Calu3 (cell line): ENCODE results near the gene ULK3. TPM values are rescaled to one million over a fixed set of nuclear protein-coding genes. Genes with fewer than 3 reads are reported as not detected.

Experiments
- BruUV-seq: library from RNA; stranded (reverse); fragments of 400-500 nt; replicated peaks from 2 replicates; lab custom pipeline; 2021; lab: Mats Ljungman, UMichigan
- CTCF ChIA-PET: fragments of 300-600 bp; sonication (Branson Sonifier 250); formaldehyde crosslinking; loops from one replicate; lab custom pipeline; 2022; ENCODE audit warnings: antibody characterized with exemption; lab: Charles Lee
- DNase-seq: peaks from one replicate; pipeline ENCODE4 v3.0.0; 2022
- H3K27ac Mint-ChIP-seq: one replicate; pipeline ENCODE4 v1.8.0; 2022; ENCODE audit warnings: mixed read lengths; ENCODE audit not compliant: unreplicated experiment
- H3K27me3 Mint-ChIP-seq: one replicate; pipeline ENCODE4 v1.8.0; 2022; ENCODE audit warnings: mixed read lengths; ENCODE audit not compliant: unreplicated experiment
- H3K36me3 Mint-ChIP-seq: one replicate; pipeline ENCODE4 v1.8.0; 2022; ENCODE audit warnings: mild to moderate bottlenecking, moderate library complexity, mixed read lengths; ENCODE audit not compliant: insufficient read depth, unreplicated experiment
- H3K4me1 Mint-ChIP-seq: one replicate; pipeline ENCODE4 v1.8.0; 2022; ENCODE audit warnings: mild to moderate bottlenecking, low read depth, mixed read lengths; ENCODE audit not compliant: unreplicated experiment
- H3K4me3 Mint-ChIP-seq: one replicate; pipeline ENCODE4 v1.8.0; 2022; ENCODE audit warnings: mild to moderate bottlenecking, low read depth, moderate library complexity, mixed read lengths; ENCODE audit not compliant: unreplicated experiment
- H3K9me3 Mint-ChIP-seq: one replicate; pipeline ENCODE4 v1.8.0; 2022; ENCODE audit warnings: low read depth, mixed read lengths; ENCODE audit not compliant: unreplicated experiment
- CTCF ChIP-seq: fragments of 200-600 bp; IDR thresholded peaks from one replicate; pipeline ENCODE4 v1.8.0; 2022; ENCODE audit warnings: antibody characterized with exemption; ENCODE audit not compliant: unreplicated experiment
- intact Hi-C: fragments of 100-400 bp; cut with micrococcal nuclease; formaldehyde crosslinking; loops from one replicate; pipeline ENCODE4 v1.10.0; 2022; ENCODE audit not compliant: unreplicated experiment
- total RNA-seq: library from RNA; stranded (reverse); gene quantifications from 2 replicates; pipeline ENCODE4 v1.2.3, GENCODE V29; 2022

ULK3 gene
- total RNA-seq, 1 experiment from 2014 or later, result 33.8 TPM

- H3K9me3 Mint-ChIP-seq, result no peaks in the 10 kb centered on the region
- peak; percentile 35 for DNase-seq
- H3K36me3 Mint-ChIP-seq, result peaks cover 38% of the 10 kb centered on the region
- BruUV-seq, result TSS peak; percentile 84
- H3K4me1 Mint-ChIP-seq, result peaks cover 28% of the 10 kb centered on the region
- CTCF ChIA-PET, result interaction anchor here (0.5 to 1.3 kb wide), 6 partner anchors 10 to 91 kb away, joined by 3 to 6 read pairs (median 4); no protein-coding TSS in a partner anchor
- H3K27ac Mint-ChIP-seq, result peak overlapping the region; percentile 89
- H3K27me3 Mint-ChIP-seq, result peaks cover 17% of the 10 kb centered on the region
- peak overlapping the region; percentile 92 for H3K4me3 Mint-ChIP-seq
- no peak for TF ChIP-seq CTCF
- intact Hi-C loops, result no loop called here
Observed at GRCh38 chr15:74873756-74874424, 30.9 kb upstream of the ULK3 start.

GRCh38 chr15:74873036-74873755, 30.2 kb upstream of the ULK3 start, which contains the start of gene SCAMP2:
SCAMP2 (minus strand) TSS chr15:74873365; CDS start chr15:74873255, 110 bp downstream.
- Mint-ChIP-seq H3K4me1 (peaks cover 33% of the 10 kb centered on the region), H3K27ac (peak within 1 kb of the TSS; percentile 89), H3K4me3 (peak within 1 kb of the TSS; percentile 92), H3K36me3 (peaks cover 38% of the 10 kb centered on the region), H3K9me3 (no peaks in the 10 kb centered on the region), H3K27me3 (peaks cover 17% of the 10 kb centered on the region)
- intact Hi-C loops, result no loop called here
- BruUV-seq, result no TSS peak
- no peak for TF ChIP-seq CTCF
- CTCF ChIA-PET, result interaction anchor here (0.5 to 1.2 kb wide), 5 partner anchors 11 to 693 kb away, joined by 3 to 6 read pairs (median 4); no protein-coding TSS in a partner anchor
- peak; percentile 96 for DNase-seq

- H3K36me3 Mint-ChIP-seq, result peaks cover 43% of the 10 kb centered on the region
- peak overlapping the region; percentile 89 for H3K27ac Mint-ChIP-seq
- no peaks in the 10 kb centered on the region for H3K9me3 Mint-ChIP-seq
- TF ChIP-seq CTCF, result no peak
- peak overlapping the region; percentile 92 for H3K4me3 Mint-ChIP-seq
- CTCF ChIA-PET, result interaction anchor here (0.6 to 1.2 kb wide), 3 partner anchors 12 to 692 kb away, joined by 3 to 4 read pairs (median 3); no protein-coding TSS in a partner anchor
- intact Hi-C loops, result no loop called here
- peaks cover 17% of the 10 kb centered on the region for H3K27me3 Mint-ChIP-seq
- peaks cover 38% of the 10 kb centered on the region for H3K4me1 Mint-ChIP-seq
- no peak for DNase-seq
- no TSS peak for BruUV-seq
Observed at GRCh38 chr15:74872702-74873035, 29.7 kb upstream of the ULK3 start.

GRCh38 chr15:74870436-74871215, 27.7 kb upstream of the ULK3 start:
- CTCF ChIA-PET, result interaction anchor here (0.5 to 0.7 kb wide), 2 partner anchors 31 to 55 kb away, joined by 3 to 15 read pairs; no protein-coding TSS in a partner anchor
- intact Hi-C loops, result no loop called here
- Mint-ChIP-seq H3K9me3 (no peaks in the 10 kb centered on the region), H3K4me3 (no peak overlapping the region), H3K27me3 (no peaks in the 10 kb centered on the region), H3K4me1 (peaks cover 59% of the 10 kb centered on the region), H3K27ac (no peak overlapping the region), H3K36me3 (peaks cover 54% of the 10 kb centered on the region)
- BruUV-seq, result no TSS peak
- no peak for TF ChIP-seq CTCF
- DNase-seq, result no peak
